ENCODE measurements around the gene HSPA4. TPM values are rescaled to one million over a fixed set of nuclear protein-coding genes. Genes with fewer than 3 reads are reported as not detected.
"Not testable (repeated sequence)": the region's sequence is repeated elsewhere in the genome, so short reads cannot be mapped to it uniquely, and the experiment has no call there.

Gene HSPA4
- total and polyA plus RNA-seq, 7 donors: 41.2 to 154 (median 108) TPM

GRCh38 chr5:133041910-133042309, 9.9 kb upstream of the HSPA4 start:
- WGBS, 3 donors: 83 to 100% (median 100%) methylated on average over 1 of the region's 1 CpG
- Histone ChIP-seq H3K9me3 (no peaks in the 10 kb centered on the region), H3K4me3 (no peak overlapping the region), H3K4me1 (no peaks in the 10 kb centered on the region), H3K36me3 (ENCODE audit: insufficient read depth in 1 of 2, low read depth in 1 of 2) (no peaks in the 10 kb centered on the region), H3K27ac (no peak overlapping the region), H3K27me3 (ENCODE audit: insufficient read depth in 3 of 3, low read length in 2 of 3) (no peaks in the 10 kb centered on the region)
- no peak for ATAC-seq
- intact Hi-C loops (cut with DNase I): no loop called here
- TF ChIP-seq, protein P1, sequence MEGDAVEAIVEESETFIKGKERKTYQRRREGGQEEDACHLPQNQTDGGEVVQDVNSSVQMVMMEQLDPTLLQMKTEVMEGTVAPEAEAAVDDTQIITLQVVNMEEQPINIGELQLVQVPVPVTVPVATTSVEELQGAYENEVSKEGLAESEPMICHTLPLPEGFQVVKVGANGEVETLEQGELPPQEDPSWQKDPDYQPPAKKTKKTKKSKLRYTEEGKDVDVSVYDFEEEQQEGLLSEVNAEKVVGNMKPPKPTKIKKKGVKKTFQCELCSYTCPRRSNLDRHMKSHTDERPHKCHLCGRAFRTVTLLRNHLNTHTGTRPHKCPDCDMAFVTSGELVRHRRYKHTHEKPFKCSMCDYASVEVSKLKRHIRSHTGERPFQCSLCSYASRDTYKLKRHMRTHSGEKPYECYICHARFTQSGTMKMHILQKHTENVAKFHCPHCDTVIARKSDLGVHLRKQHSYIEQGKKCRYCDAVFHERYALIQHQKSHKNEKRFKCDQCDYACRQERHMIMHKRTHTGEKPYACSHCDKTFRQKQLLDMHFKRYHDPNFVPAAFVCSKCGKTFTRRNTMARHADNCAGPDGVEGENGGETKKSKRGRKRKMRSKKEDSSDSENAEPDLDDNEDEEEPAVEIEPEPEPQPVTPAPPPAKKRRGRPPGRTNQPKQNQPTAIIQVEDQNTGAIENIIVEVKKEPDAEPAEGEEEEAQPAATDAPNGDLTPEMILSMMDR (IDR thresholded peaks at IDR 0.05): no peak
- DNase-seq: no peak

- ATAC-seq, H3K27ac ChIP-seq: not testable (repeated sequence)
- WGBS, 3 donors: 89 to 92% (median 90%) methylated on average over 8 of the region's 8 CpGs
Observed at GRCh38 chr5:133046560-133046959, 5.3 kb upstream of the HSPA4 start.

DNA sequence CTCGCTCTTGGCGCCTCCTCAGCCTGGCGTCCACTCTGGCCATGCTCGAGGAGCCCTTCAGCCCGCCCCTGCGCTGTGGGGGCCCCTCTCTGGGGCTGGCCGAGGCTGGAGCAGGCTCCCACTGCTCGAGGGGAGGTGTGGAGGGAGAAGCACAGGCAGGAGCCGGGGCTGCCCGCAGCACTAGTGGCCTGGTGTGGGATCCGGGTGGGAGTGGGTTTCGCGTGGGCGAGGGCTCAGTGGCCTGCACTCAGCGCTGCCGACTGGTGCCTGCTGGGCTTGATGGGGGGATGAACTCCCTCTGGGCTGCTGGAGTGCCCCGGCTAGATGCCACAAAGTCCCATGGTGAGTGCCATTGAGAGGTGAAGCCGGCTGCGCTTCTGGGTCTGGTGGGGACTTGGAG, 4.4 kb upstream of the HSPA4 start:
- Histone ChIP-seq H3K27me3 (ENCODE audit: insufficient read depth in 3 of 3, low read length in 2 of 3) (no peaks in the 10 kb centered on the region), H3K27ac (no peak overlapping the region), H3K4me3 (no peak overlapping the region), H3K9me3 (no peaks in the 10 kb centered on the region), H3K36me3 (ENCODE audit: insufficient read depth in 1 of 2, low read depth in 1 of 2) (no peaks in the 10 kb centered on the region), H3K4me1 (peaks cover 19% of the 10 kb centered on the region)
- intact Hi-C loops (cut with DNase I): no loop called here
- 92 to 95% (median 94%) methylated on average over 19 of the region's 19 CpGs for WGBS, 3 donors
- ATAC-seq (no peak), DNase-seq (no peak)
- TF ChIP-seq, protein P1 (IDR thresholded peaks at IDR 0.05): no peak

More at GRCh38 chr5:133046560-133046959, 5.3 kb upstream of the HSPA4 start:
- H3K36me3 ChIP-seq (ENCODE audit: insufficient read depth in 1 of 2, low read depth in 1 of 2); H3K9me3 ChIP-seq; H3K4me3 ChIP-seq; DNase-seq; intact Hi-C loops (cut with DNase I); H3K27me3 ChIP-seq (ENCODE audit: insufficient read depth in 3 of 3, low read length in 2 of 3): not testable (repeated sequence)
- H3K4me1 ChIP-seq: peaks cover 19% of the 10 kb centered on the region

- WGBS, 3 donors: 9 to 13% (median 12%) methylated on average over 6 of the region's 6 CpGs
- peaks cover 27% of the 10 kb centered on the region for H3K4me1 ChIP-seq
- peak overlapping the region; percentile 98 for H3K4me3 ChIP-seq
- intact Hi-C loops (cut with DNase I): loop anchor here in 1 of 2 donors (2.0 kb wide), 1 partner anchor 22 kb away; the partner anchor contains the start of gene ZCCHC10
- TF ChIP-seq, protein P1 (IDR thresholded peaks at IDR 0.05): no peak
- ATAC-seq: peak; percentile 25 to 65 (median 52)
- no peaks in the 10 kb centered on the region for H3K27me3 ChIP-seq (ENCODE audit: insufficient read depth in 3 of 3, low read length in 2 of 3)
- H3K36me3 ChIP-seq (ENCODE audit: insufficient read depth in 1 of 2, low read depth in 1 of 2): no peaks in the 10 kb centered on the region
- no peaks in the 10 kb centered on the region for H3K9me3 ChIP-seq
- H3K27ac ChIP-seq: peak overlapping the region; percentile 100
- DNase-seq: no peak
Observed at GRCh38 chr5:133048993-133049725, 2.7 kb upstream of the HSPA4 start.

DNA sequence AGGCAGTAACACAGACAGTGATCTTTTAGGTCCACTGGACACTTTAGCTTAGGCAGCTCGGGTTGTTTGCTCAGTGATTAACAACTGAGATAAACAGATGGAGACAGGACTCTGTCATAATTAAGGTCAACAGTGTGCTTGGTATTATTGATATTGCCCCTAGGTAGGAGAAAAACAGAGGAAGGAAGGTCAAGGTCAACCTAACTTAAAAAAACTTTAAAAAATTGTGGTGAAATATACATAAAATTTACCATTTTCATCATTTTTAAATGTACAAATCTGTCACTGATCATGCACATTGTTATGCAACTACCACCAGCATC, 2.1 kb upstream of the HSPA4 start:
- H3K4me3 ChIP-seq: peak overlapping the region; percentile 98

More for the DNA sequence above, 2.1 kb upstream of the HSPA4 start:
- ATAC-seq (peak in 2 of 4 donors; percentile 1 to 5), DNase-seq (no peak)
- TF ChIP-seq, protein P1 (IDR thresholded peaks at IDR 0.05): no peak
- H3K4me1 ChIP-seq: peaks cover 32% of the 10 kb centered on the region
- WGBS, 3 donors: 7 to 15% (median 10%) methylated on average over 1 of the region's 1 CpG
- no peaks in the 10 kb centered on the region for H3K9me3 ChIP-seq
- intact Hi-C loops (cut with DNase I): loop anchor here in 1 of 2 donors (2.0 to 5.0 kb wide), 2 partner anchors 23 to 87 kb away; partner anchors contain the start of genes AFF4 and ZCCHC10
- H3K27ac ChIP-seq: peak overlapping the region; percentile 100
- H3K36me3 ChIP-seq (ENCODE audit: insufficient read depth in 1 of 2, low read depth in 1 of 2): no peaks in the 10 kb centered on the region
- H3K27me3 ChIP-seq (ENCODE audit: insufficient read depth in 3 of 3, low read length in 2 of 3): no peaks in the 10 kb centered on the region

Measured in psoas muscle (tissue), 8 donors.